Tibial nerve (tissue), 4 donors: ENCODE data around the gene AOAH.

Experiments used
- EP300 ChIP-seq, 2 donors: sonication (generic); formaldehyde crosslinking; IDR thresholded peaks; one replicate each; pipeline ENCODE4 v1.6.1; 2017; ENCODE audit warnings: antibody characterized with exemption in 2 of 2, mild to moderate bottlenecking in 1 of 2
- POLR2A ChIP-seq, 2 donors: fragments of 450-650 bp; IDR thresholded peaks; one replicate each; pipeline ENCODE4 v1.6.1; 2017; ENCODE audit warnings: antibody characterized with exemption in 2 of 2, mild to moderate bottlenecking in 2 of 2, moderate library complexity in 2 of 2
- TF ChIP-seq, protein P1 (sequence below), 5 experiments: fragments of 200-600 bp in 3 of 5; fragments of 450-650 bp in 2 of 5; sonication (generic) in 3 of 5; IDR thresholded peaks; one replicate each; pipeline ENCODE4 v1.5.1; 2016 to 2019; ENCODE audit warnings: antibody characterized with exemption in 5 of 5, mild to moderate bottlenecking in 3 of 5, moderate library complexity in 2 of 5

DNA sequence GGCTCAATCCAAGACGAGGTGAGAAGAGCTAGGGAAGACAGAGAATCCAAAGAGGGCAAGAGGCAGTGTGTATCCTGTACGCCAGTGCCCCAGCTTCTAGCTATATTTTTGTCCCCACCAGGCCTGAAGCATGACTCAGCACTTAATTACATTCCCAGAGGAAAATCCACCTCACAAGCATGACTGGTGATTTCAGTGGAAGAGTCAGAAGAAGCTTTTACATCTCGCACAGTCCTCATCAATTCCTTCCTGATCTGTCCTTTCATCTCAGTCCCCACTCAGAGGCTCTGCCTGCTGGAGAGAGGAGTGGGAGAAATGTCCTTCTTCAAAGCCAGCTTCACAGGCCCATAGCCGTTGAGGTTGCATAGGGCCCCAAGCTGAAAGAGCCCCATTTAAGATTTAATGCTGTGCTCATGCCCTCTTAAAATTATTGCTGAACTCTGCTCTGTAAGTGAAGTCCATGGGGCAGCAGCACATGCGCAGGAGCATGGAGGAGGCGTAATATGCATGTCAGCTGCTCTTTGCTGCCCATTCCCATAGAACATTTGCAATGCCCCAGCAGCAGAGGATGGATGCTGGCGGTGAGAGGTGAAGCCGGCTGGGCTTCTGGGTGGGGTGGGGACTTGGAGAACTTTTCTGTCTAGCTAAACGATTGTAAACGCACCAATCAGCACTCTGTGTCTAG is 39.0 kb upstream of the AOAH start:
- no peak for TF ChIP-seq POLR2A (IDR thresholded peaks at IDR 0.05)
- TF ChIP-seq, protein P1, sequence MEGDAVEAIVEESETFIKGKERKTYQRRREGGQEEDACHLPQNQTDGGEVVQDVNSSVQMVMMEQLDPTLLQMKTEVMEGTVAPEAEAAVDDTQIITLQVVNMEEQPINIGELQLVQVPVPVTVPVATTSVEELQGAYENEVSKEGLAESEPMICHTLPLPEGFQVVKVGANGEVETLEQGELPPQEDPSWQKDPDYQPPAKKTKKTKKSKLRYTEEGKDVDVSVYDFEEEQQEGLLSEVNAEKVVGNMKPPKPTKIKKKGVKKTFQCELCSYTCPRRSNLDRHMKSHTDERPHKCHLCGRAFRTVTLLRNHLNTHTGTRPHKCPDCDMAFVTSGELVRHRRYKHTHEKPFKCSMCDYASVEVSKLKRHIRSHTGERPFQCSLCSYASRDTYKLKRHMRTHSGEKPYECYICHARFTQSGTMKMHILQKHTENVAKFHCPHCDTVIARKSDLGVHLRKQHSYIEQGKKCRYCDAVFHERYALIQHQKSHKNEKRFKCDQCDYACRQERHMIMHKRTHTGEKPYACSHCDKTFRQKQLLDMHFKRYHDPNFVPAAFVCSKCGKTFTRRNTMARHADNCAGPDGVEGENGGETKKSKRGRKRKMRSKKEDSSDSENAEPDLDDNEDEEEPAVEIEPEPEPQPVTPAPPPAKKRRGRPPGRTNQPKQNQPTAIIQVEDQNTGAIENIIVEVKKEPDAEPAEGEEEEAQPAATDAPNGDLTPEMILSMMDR (IDR thresholded peaks at IDR 0.05), result no peak
- TF ChIP-seq EP300 (IDR thresholded peaks at IDR 0.05), result no peak
